HL-60/S4 treated with phorbol 12-myristate 13-acetate at 8.2 ng/mL for 4 days and 3 days (cell line): ENCODE data around the gene TECPR2.
"Not testable (repeated sequence)": the region's sequence is repeated elsewhere in the genome, so short reads cannot be mapped to it uniquely, and the experiment has no call there.

Experiments
- in situ Hi-C: fragments of 300-500 bp; cut with MboI; formaldehyde crosslinking; loops from 2 replicates; pipeline ENCODE4 v1.15.0; 2022; ENCODE audit warnings: low sequenced_read_pairs

Gene TECPR2

GRCh38 chr14:102523569-102524450, 161.1 kb downstream of the TECPR2 start:
- in situ Hi-C loops, result no loop called here

GRCh38 chr14:102524451-102525218, 161.9 kb downstream of the TECPR2 start:
- in situ Hi-C loops, result no loop called here

- in situ Hi-C loops, result no loop called here
Measured at GRCh38 chr14:102525219-102525928, 162.6 kb downstream of the TECPR2 start.

- in situ Hi-C loops, result no loop called here
Measured at GRCh38 chr14:102525929-102526497, 163.3 kb downstream of the TECPR2 start.

- in situ Hi-C loops, result no loop called here
Measured at GRCh38 chr14:102528431-102529170, 165.9 kb downstream of the TECPR2 start.

GRCh38 chr14:102530828-102531478, 168.2 kb downstream of the TECPR2 start:
- in situ Hi-C loops, result no loop called here

GRCh38 chr14:102532204-102532658, 169.5 kb downstream of the TECPR2 start:
- in situ Hi-C loops, result no loop called here

- in situ Hi-C loops, result no loop called here
Measured at GRCh38 chr14:102537981-102538601, 175.3 kb downstream of the TECPR2 start.

GRCh38 chr14:102538602-102539543, 176.1 kb downstream of the TECPR2 start:
- in situ Hi-C loops, result no loop called here

GRCh38 chr14:102539544-102540314, 177.0 kb downstream of the TECPR2 start:
- in situ Hi-C loops, result no loop called here

GRCh38 chr14:102540315-102541028, 177.7 kb downstream of the TECPR2 start:
- in situ Hi-C loops, result no loop called here

- in situ Hi-C loops, result not testable (repeated sequence)
Measured at GRCh38 chr14:102541029-102541491, 178.3 kb downstream of the TECPR2 start.

GRCh38 chr14:102541771-102542170, 179.0 kb downstream of the TECPR2 start:
- in situ Hi-C loops, result no loop called here

GRCh38 chr14:102544046-102544746, 181.5 kb downstream of the TECPR2 start:
- in situ Hi-C loops, result no loop called here

GRCh38 chr14:102544747-102545460, 182.2 kb downstream of the TECPR2 start:
- in situ Hi-C loops, result no loop called here
